A673 (cell line): ENCODE results near the gene QKI. TPM values are rescaled to one million over a fixed set of nuclear protein-coding genes. Genes with fewer than 3 reads are reported as not detected.
"Not testable (repeated sequence)": the region's sequence is repeated elsewhere in the genome, so short reads cannot be mapped to it uniquely, and the experiment has no call there.

Experiments used
- BruUV-seq: library from RNA; stranded (reverse); fragments of 400-500 nt; replicated peaks from 2 replicates; lab custom pipeline; 2021; lab: Mats Ljungman, UMichigan
- CTCF ChIA-PET: fragments of 300-600 bp; sonication (Branson Sonifier 250); formaldehyde crosslinking; loops from one replicate; lab custom pipeline; 2022; ENCODE audit warnings: antibody characterized with exemption; lab: Charles Lee
- POLR2A ChIA-PET: fragments of 300-600 bp; sonication (Branson Sonifier 250); formaldehyde crosslinking; loops from one replicate; lab custom pipeline; 2022; ENCODE audit warnings: antibody characterized with exemption; ENCODE audit not compliant: low non-redundant PET; lab: Charles Lee
- DNase-seq: peaks from one replicate; pipeline ENCODE4 v3.0.0-alpha.2; 2015; ENCODE audit warnings: low spot score
- H3K27ac ChIP-seq: fragments of 200-600 bp; sonication (generic); 2 replicates; pipeline ENCODE4 v1.5.1; 2016; ENCODE audit warnings: mixed run types, low read depth, mild to moderate bottlenecking, mixed read lengths, antibody characterized with exemption, low read length; ENCODE audit not compliant: poor library complexity, severe bottlenecking
- H3K27me3 ChIP-seq: fragments of 200-600 bp; sonication (generic); replicated peaks from 2 replicates; pipeline ENCODE4 v1.6.1; 2017; ENCODE audit warnings: mixed run types, low read depth, mild to moderate bottlenecking, mixed read lengths, antibody characterized with exemption, low read length; ENCODE audit not compliant: insufficient read depth, poor library complexity
- H3K36me3 ChIP-seq: fragments of 200-600 bp; sonication (generic); 2 replicates; pipeline ENCODE4 v1.6.1; 2016; ENCODE audit warnings: mixed run types, mild to moderate bottlenecking, mixed read lengths, antibody characterized with exemption, low read length; ENCODE audit not compliant: insufficient read depth, poor library complexity, severe bottlenecking
- H3K4me1 ChIP-seq: fragments of 200-600 bp; sonication (generic); 2 replicates; pipeline ENCODE4 v1.6.1; 2017; ENCODE audit warnings: mixed run types, mild to moderate bottlenecking, mixed read lengths, antibody characterized with exemption, low read length; ENCODE audit not compliant: insufficient read depth, poor library complexity, severe bottlenecking
- H3K4me3 ChIP-seq: fragments of 200-600 bp; sonication (generic); 2 replicates; pipeline ENCODE4 v1.5.1; 2016; ENCODE audit warnings: low read depth, mixed run types, mild to moderate bottlenecking, mixed read lengths, low read length; ENCODE audit not compliant: poor library complexity, severe bottlenecking
- H3K9me3 ChIP-seq: fragments of 200-600 bp; sonication (generic); 2 replicates; pipeline ENCODE4 v1.6.1; 2016; ENCODE audit warnings: mixed run types, low read depth, mild to moderate bottlenecking, mixed read lengths, antibody characterized with exemption, low read length; ENCODE audit not compliant: poor library complexity, severe bottlenecking
- EZH2 ChIP-seq: fragments of 200-600 bp; sonication (generic); IDR thresholded peaks from 2 replicates; pipeline ENCODE4 v1.6.1; 2017; ENCODE audit warnings: borderline replicate concordance, low read depth, mild to moderate bottlenecking, mixed read lengths, antibody characterized with exemption, low read length; ENCODE audit not compliant: poor library complexity, severe bottlenecking
- intact Hi-C: fragments of 100-400 bp; cut with micrococcal nuclease; formaldehyde crosslinking; loops from one replicate; pipeline ENCODE4 v1.10.0; 2022; ENCODE audit not compliant: unreplicated experiment
- total RNA-seq: library from RNA; stranded (reverse); gene quantifications from 2 replicates; pipeline ENCODE4 v1.2.3, GENCODE V29; 2021
- TF ChIP-seq, protein P1 (sequence below): fragments of 300-800, 200-600 bp; sonication (generic); conservative IDR thresholded peaks from 2 replicates; pipeline ENCODE4 v1.5.1; 2017; ENCODE audit warnings: low read depth, mild to moderate bottlenecking, antibody characterized with exemption, low read length, moderate library complexity, mixed read lengths

Gene QKI
- total RNA-seq, 1 experiment from 2014 or later = 128 TPM

GRCh38 chr6:163588220-163588919 lies 173.9 kb downstream of the QKI start:
- H3K36me3 ChIP-seq = no peaks in the 10 kb centered on the region
- TF ChIP-seq, protein P1, sequence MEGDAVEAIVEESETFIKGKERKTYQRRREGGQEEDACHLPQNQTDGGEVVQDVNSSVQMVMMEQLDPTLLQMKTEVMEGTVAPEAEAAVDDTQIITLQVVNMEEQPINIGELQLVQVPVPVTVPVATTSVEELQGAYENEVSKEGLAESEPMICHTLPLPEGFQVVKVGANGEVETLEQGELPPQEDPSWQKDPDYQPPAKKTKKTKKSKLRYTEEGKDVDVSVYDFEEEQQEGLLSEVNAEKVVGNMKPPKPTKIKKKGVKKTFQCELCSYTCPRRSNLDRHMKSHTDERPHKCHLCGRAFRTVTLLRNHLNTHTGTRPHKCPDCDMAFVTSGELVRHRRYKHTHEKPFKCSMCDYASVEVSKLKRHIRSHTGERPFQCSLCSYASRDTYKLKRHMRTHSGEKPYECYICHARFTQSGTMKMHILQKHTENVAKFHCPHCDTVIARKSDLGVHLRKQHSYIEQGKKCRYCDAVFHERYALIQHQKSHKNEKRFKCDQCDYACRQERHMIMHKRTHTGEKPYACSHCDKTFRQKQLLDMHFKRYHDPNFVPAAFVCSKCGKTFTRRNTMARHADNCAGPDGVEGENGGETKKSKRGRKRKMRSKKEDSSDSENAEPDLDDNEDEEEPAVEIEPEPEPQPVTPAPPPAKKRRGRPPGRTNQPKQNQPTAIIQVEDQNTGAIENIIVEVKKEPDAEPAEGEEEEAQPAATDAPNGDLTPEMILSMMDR = no peak
- no peak for TF ChIP-seq EZH2
- H3K9me3 ChIP-seq = peaks cover 15% of the 10 kb centered on the region
- peaks cover 38% of the 10 kb centered on the region for H3K4me1 ChIP-seq
- no peak overlapping the region for H3K4me3 ChIP-seq
- H3K27ac ChIP-seq = peak overlapping the region; percentile 44
- ChIA-PET POLR2A (interaction anchor here (0.6 kb wide), 1 partner anchor 988 kb away, joined by 3 read pairs; no protein-coding TSS in a partner anchor), CTCF (no interaction called here)
- H3K27me3 ChIP-seq = no peaks in the 10 kb centered on the region
- intact Hi-C loops = loop anchor here (5.0 to 10.0 kb wide), 3 partner anchors 79 to 369 kb away; no protein-coding TSS in a partner anchor
- peak; percentile 85 for DNase-seq
- BruUV-seq = no TSS peak

DNA sequence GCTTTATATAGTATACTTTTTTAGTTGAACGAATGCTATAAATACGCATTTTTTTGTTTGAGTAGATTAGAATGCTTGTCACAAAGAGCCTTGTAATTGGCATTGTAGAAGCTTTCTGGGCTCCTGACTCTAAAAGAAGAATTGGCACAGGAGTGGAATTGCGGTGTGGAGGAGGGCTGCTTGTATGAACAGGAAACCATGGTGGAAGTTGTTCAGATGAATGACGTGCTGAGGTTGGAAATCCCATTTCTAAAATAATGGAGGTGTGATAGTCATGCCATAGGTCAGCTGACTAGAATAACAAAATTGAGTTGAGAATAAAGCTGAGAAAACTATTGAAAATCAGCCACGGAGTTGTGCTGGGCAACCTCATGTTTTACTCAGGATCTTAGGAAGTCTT lies 174.9 kb downstream of the QKI start:
- no TSS peak for BruUV-seq
- peak; percentile 45 for DNase-seq
- intact Hi-C loops = loop anchor here (5.0 to 10.0 kb wide), 3 partner anchors 78 to 368 kb away; no protein-coding TSS in a partner anchor

GRCh38 chr6:163590132-163590531 lies 175.6 kb downstream of the QKI start:
- peaks cover 17% of the 10 kb centered on the region for H3K9me3 ChIP-seq
- CTCF ChIA-PET, H3K27ac ChIP-seq, H3K36me3 ChIP-seq, H3K4me3 ChIP-seq, BruUV-seq, intact Hi-C loops, DNase-seq, H3K27me3 ChIP-seq: not testable (repeated sequence)
- POLR2A ChIA-PET = interaction anchor here (0.5 kb wide), 1 partner anchor 11 kb away, joined by 6 read pairs; no protein-coding TSS in a partner anchor
- peaks cover 38% of the 10 kb centered on the region for H3K4me1 ChIP-seq

More for the DNA sequence above, 174.9 kb downstream of the QKI start:
- H3K36me3 ChIP-seq = no peaks in the 10 kb centered on the region
- ChIA-PET POLR2A (no interaction called here), CTCF (no interaction called here)
- peaks cover 17% of the 10 kb centered on the region for H3K9me3 ChIP-seq
- H3K4me3 ChIP-seq = no peak overlapping the region
- no peak overlapping the region for H3K27ac ChIP-seq
- no peaks in the 10 kb centered on the region for H3K27me3 ChIP-seq
- peaks cover 38% of the 10 kb centered on the region for H3K4me1 ChIP-seq
- TF ChIP-seq, protein P1 = no peak
- TF ChIP-seq EZH2 = no peak
